ENCODE results near the gene BCKDHB. TPM values are rescaled to one million over a fixed set of nuclear protein-coding genes. Genes with fewer than 3 reads are reported as not detected.

The BCKDHB gene
- total RNA-seq, 4 donors from 2014 or later: 10.9 to 32.9 (median 29.7) TPM

DNA sequence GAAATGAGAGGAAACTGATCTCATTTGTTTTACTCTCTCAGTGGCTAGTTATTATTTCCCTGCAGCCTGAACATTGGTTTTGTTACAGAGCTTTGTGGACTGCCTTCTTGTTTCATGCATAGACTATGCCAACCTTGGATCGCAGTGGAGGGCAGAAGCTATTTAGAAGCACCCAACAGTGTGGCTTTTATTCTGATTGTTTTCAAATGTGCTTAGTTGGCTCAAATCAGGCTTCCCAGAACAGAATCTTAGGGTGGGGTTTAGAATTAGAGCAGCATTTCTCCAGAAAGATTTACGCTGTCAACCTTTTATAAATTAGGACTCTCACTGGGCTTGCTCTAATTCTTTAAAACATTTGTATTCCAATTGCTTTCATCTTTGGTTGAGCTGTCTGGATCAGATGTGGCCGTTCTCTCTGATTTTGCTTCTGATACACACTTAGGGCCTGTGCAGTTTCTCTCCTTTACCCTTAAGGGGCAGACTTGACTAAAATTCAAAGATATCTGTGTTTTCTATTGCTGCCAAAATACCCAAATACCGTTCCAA lies 210.3 kb downstream of the BCKDHB start:
- no peaks in the 10 kb centered on the region for H3K36me3 ChIP-seq
- in situ Hi-C loops (cut with MboI; ENCODE audit: low pct_ligation_motif_present in 1 of 4, low pct_unique_long_range_greater_than_20kb in 1 of 4, low sequenced_read_pairs in 3 of 4): no loop called here
- H3K27ac ChIP-seq: no peak overlapping the region
- H3K4me3 ChIP-seq: no peak overlapping the region
- no peaks in the 10 kb centered on the region for H3K9me3 ChIP-seq
- intact Hi-C loops (cut with DNase I; ENCODE audit: low total_unique reads): no loop called here
- no peak for DNase-seq
- WGBS, 2 donors (ENCODE audit: low coverage in 1 of 2): 81 to 89% methylated on average over 3 to 4 of the region's 4 CpGs
- H3K4me1 ChIP-seq: no peaks in the 10 kb centered on the region
- H3K27me3 ChIP-seq: no peaks in the 10 kb centered on the region
- TF ChIP-seq, protein P1, sequence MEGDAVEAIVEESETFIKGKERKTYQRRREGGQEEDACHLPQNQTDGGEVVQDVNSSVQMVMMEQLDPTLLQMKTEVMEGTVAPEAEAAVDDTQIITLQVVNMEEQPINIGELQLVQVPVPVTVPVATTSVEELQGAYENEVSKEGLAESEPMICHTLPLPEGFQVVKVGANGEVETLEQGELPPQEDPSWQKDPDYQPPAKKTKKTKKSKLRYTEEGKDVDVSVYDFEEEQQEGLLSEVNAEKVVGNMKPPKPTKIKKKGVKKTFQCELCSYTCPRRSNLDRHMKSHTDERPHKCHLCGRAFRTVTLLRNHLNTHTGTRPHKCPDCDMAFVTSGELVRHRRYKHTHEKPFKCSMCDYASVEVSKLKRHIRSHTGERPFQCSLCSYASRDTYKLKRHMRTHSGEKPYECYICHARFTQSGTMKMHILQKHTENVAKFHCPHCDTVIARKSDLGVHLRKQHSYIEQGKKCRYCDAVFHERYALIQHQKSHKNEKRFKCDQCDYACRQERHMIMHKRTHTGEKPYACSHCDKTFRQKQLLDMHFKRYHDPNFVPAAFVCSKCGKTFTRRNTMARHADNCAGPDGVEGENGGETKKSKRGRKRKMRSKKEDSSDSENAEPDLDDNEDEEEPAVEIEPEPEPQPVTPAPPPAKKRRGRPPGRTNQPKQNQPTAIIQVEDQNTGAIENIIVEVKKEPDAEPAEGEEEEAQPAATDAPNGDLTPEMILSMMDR (IDR thresholded peaks at IDR 0.05): no peak
- TF ChIP-seq POLR2AphosphoS5 (IDR thresholded peaks at IDR 0.05) (no peak), POLR2A (IDR thresholded peaks at IDR 0.05) (no peak), EP300 (IDR thresholded peaks at IDR 0.05; ENCODE audit: low read depth) (no peak)

DNA sequence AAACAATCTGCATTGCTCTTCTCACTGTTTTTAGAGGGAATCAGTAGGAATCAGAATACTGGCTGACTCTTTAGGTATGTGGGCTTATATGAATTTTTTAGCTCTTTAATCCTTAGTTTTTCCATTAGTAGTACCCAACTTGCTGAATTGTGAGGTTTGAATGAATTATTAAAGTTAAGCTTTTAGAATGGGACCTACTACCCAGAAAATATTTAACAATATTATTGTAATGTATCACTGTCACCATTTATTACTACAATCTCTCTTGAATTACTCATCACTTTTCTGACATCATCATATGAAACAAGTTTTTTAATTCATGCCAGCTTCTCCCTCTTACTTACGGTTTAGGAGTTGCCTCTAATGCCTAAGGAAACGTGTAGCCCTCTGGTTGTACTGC lies 212.7 kb downstream of the BCKDHB start:
- Histone ChIP-seq H3K36me3 (no peaks in the 10 kb centered on the region), H3K4me3 (no peak overlapping the region), H3K27ac (no peak overlapping the region), H3K9me3 (no peaks in the 10 kb centered on the region), H3K27me3 (no peaks in the 10 kb centered on the region), H3K4me1 (no peaks in the 10 kb centered on the region)
- in situ Hi-C loops (cut with MboI; ENCODE audit: low pct_ligation_motif_present in 1 of 4, low pct_unique_long_range_greater_than_20kb in 1 of 4, low sequenced_read_pairs in 3 of 4) (no loop called here), intact Hi-C loops (cut with DNase I; ENCODE audit: low total_unique reads) (no loop called here)
- DNase-seq: no peak
- no peak for TF ChIP-seq EP300 (IDR thresholded peaks at IDR 0.05; ENCODE audit: low read depth)
- TF ChIP-seq POLR2A (IDR thresholded peaks at IDR 0.05): no peak
- TF ChIP-seq, protein P1 (IDR thresholded peaks at IDR 0.05): no peak
- no peak for TF ChIP-seq POLR2AphosphoS5 (IDR thresholded peaks at IDR 0.05)
- 78 to 86% methylated on average over 2 of the region's 2 CpGs for WGBS, 2 donors (ENCODE audit: low coverage in 1 of 2)

DNA sequence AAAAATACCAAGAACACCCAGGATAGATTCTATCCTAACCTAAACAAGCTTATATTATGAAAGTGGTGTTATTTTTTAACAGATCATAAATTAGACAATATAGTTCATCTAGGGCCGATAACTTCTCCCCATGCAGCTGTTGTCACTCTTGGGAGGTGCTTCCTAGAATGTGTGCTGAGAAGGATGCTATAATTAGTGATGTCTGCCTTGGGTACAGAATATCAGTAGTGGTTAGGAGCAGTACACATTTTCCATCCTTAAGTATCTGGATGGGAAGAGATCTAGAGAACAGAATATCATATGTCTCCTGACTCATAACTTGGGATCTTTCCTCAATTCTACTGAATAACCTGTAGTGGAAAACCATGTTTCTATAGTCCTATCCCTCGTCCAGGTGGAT lies 214.5 kb downstream of the BCKDHB start:
- in situ Hi-C loops (cut with MboI; ENCODE audit: low pct_ligation_motif_present in 1 of 4, low pct_unique_long_range_greater_than_20kb in 1 of 4, low sequenced_read_pairs in 3 of 4): no loop called here
- 86 to 93% methylated on average over 1 to 2 of the region's 2 CpGs for WGBS, 2 donors (ENCODE audit: low coverage in 1 of 2)
- H3K27me3 ChIP-seq: no peaks in the 10 kb centered on the region
- no peaks in the 10 kb centered on the region for H3K4me1 ChIP-seq
- H3K4me3 ChIP-seq: no peak overlapping the region
- TF ChIP-seq, protein P1 (IDR thresholded peaks at IDR 0.05): no peak
- TF ChIP-seq EP300 (IDR thresholded peaks at IDR 0.05; ENCODE audit: low read depth): no peak
- no peak overlapping the region for H3K27ac ChIP-seq
- DNase-seq: no peak
- intact Hi-C loops (cut with DNase I; ENCODE audit: low total_unique reads): no loop called here
- no peaks in the 10 kb centered on the region for H3K9me3 ChIP-seq
- H3K36me3 ChIP-seq: no peaks in the 10 kb centered on the region

DNA sequence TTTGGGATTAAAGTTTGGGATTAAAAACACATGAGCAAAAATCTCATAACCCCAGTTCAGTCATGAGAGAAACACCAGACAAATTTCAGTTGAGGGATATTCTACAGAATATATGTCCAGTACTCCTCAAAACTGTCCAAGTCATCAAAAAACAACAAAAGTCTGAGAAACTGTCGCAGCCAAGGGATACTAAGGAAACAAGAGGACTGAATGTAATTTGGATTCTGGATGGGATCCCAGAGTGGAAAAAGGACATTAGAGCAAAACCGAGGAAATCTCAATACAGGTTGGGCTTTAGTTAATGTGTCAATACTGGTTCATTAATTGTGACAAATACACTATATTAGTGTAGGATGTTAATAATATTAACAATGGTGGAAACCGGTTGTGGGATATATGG lies 219.3 kb downstream of the BCKDHB start:
- in situ Hi-C loops (cut with MboI; ENCODE audit: low pct_ligation_motif_present in 1 of 4, low pct_unique_long_range_greater_than_20kb in 1 of 4, low sequenced_read_pairs in 3 of 4) (no loop called here), intact Hi-C loops (cut with DNase I; ENCODE audit: low total_unique reads) (no loop called here)
- Histone ChIP-seq H3K4me1 (no peaks in the 10 kb centered on the region), H3K27me3 (no peaks in the 10 kb centered on the region), H3K36me3 (no peaks in the 10 kb centered on the region), H3K9me3 (no peaks in the 10 kb centered on the region), H3K4me3 (no peak overlapping the region), H3K27ac (no peak overlapping the region)
- DNase-seq: no peak
- 75 to 79% methylated on average over 3 of the region's 3 CpGs for WGBS, 2 donors (ENCODE audit: low coverage in 1 of 2)
- TF ChIP-seq EP300 (IDR thresholded peaks at IDR 0.05; ENCODE audit: low read depth): no peak
- TF ChIP-seq, protein P1 (IDR thresholded peaks at IDR 0.05): no peak
